ENCODE measurements around the gene SLC44A3. TPM values are rescaled to one million over a fixed set of nuclear protein-coding genes. Genes with fewer than 3 reads are reported as not detected.

SLC44A3 gene
- total RNA-seq, 2 donors from 2014 or later, result not detected

DNA sequence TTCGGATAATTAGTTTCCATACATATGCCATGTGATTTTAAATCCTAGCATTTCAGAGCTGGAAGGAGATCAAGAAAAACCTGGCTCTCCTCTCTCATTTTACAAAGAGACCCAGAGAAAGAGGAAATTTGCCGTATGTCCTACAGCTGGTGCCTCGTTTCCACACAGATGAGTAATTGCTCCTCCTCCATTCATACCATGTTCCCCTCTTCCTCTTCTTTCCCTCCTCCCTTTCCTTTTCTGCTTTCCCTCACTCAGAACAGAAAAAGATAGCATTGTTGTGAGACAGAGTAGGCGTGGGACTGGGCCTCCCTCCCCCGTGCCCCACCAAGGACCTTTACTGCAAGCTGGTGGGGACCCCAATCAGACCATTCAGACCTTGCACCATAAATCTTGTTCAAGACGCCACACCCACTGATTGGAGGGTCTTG lies 13.7 kb upstream of the SLC44A3 start:
- DNase-seq (ENCODE audit: low spot score) (no peak), ATAC-seq (no peak)
- peaks cover 0 to 6% of the 10 kb centered on the region in 2 donors for H3K27me3 Mint-ChIP-seq
- no peaks in the 10 kb centered on the region for H3K36me3 Mint-ChIP-seq
- peaks cover 7 to 11% of the 10 kb centered on the region in 2 donors for H3K4me1 Mint-ChIP-seq (ENCODE audit: low read depth in 2 of 2)
- H3K27ac Mint-ChIP-seq, result no peak overlapping the region
- H3K4me3 Mint-ChIP-seq, result no peak overlapping the region
- H3K9me3 Mint-ChIP-seq, result no peaks in the 10 kb centered on the region

GRCh38 chr1:94807742-94808491 lies 12.2 kb upstream of the SLC44A3 start:
- Mint-ChIP-seq H3K36me3 (no peaks in the 10 kb centered on the region), H3K27ac (no peak overlapping the region), H3K27me3 (peaks cover 8 to 11% of the 10 kb centered on the region in 2 donors), H3K4me3 (no peak overlapping the region), H3K4me1 (ENCODE audit: low read depth in 2 of 2) (peaks cover 2 to 5% of the 10 kb centered on the region in 2 donors), H3K9me3 (no peaks in the 10 kb centered on the region)
- no peak for ATAC-seq
- DNase-seq (ENCODE audit: low spot score), result no peak

DNA sequence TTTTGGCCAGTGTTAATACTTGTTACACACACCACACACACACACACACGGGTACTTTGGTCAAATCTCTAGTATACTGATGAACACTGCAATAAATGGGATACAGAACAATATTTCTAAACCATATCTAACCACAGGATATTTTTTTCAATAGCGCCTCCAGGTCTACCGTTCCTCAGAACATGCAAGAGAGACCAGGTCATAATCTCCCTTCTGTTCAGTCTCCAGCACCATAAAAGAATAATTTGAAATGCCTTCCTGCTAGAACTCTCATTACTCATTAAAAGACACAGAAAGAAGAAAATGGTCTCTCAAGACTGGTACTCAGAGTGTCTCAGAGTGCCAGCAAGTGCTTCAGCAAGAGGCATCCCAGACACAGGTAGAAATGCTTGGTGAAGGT lies 11.5 kb upstream of the SLC44A3 start:
- Mint-ChIP-seq H3K36me3 (no peaks in the 10 kb centered on the region), H3K9me3 (no peaks in the 10 kb centered on the region), H3K4me1 (ENCODE audit: low read depth in 2 of 2) (peaks cover 2 to 5% of the 10 kb centered on the region in 2 donors), H3K4me3 (no peak overlapping the region), H3K27me3 (peaks cover 12 to 15% of the 10 kb centered on the region in 2 donors), H3K27ac (no peak overlapping the region)
- ATAC-seq (no peak), DNase-seq (ENCODE audit: low spot score) (no peak)

DNA sequence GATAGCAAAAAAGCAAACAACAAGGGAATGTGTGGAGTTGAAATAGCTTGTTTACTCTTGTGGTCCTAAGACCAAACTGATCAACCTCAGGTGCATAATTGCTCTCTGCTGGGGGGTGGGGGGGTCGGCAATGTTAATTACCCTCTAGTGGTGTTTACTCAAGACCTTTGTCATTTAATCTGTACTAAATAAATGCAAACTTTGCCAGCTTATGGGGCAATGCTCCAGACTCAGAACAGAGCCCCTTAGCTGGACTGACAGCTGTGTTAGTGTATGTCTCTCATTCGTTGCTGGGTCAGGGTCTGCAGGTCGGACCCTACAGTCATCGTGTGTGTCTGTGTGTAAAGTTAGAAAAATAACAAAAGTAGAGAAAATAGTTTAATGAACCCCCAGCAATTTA lies 7.2 kb upstream of the SLC44A3 start:
- Mint-ChIP-seq H3K9me3 (no peaks in the 10 kb centered on the region), H3K27me3 (peaks cover 17 to 37% of the 10 kb centered on the region in 2 donors), H3K4me3 (no peak overlapping the region), H3K27ac (no peak overlapping the region), H3K36me3 (no peaks in the 10 kb centered on the region), H3K4me1 (ENCODE audit: low read depth in 2 of 2) (no peaks in the 10 kb centered on the region)
- ATAC-seq (no peak), DNase-seq (ENCODE audit: low spot score) (no peak)

DNA sequence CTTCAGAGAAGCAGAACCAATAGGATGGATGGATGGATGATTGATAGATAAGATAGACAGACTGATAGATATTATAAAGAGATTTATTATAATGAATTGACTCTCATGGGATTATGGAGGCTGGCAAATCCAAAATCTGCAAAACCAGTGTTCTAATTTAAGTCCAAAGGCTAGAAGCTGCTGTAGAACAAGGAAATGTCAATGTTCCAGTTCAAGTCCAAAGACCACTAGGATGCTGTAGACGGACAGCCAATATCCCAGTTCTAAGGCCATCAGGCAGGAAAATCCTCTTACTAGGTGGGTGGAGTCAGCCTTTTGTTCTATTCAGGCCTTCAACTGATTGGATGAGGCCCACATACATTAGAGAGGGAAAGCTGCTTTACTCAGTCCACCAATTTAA lies 4.1 kb upstream of the SLC44A3 start:
- ATAC-seq, result no peak
- H3K27me3 Mint-ChIP-seq, result peaks cover 22 to 55% of the 10 kb centered on the region in 2 donors
- no peaks in the 10 kb centered on the region for H3K36me3 Mint-ChIP-seq
- no peak overlapping the region for H3K4me3 Mint-ChIP-seq
- H3K27ac Mint-ChIP-seq, result no peak overlapping the region
- no peaks in the 10 kb centered on the region for H3K9me3 Mint-ChIP-seq
- DNase-seq (ENCODE audit: low spot score), result no peak
- H3K4me1 Mint-ChIP-seq (ENCODE audit: low read depth in 2 of 2), result peaks cover 0 to 4% of the 10 kb centered on the region in 2 donors

DNA sequence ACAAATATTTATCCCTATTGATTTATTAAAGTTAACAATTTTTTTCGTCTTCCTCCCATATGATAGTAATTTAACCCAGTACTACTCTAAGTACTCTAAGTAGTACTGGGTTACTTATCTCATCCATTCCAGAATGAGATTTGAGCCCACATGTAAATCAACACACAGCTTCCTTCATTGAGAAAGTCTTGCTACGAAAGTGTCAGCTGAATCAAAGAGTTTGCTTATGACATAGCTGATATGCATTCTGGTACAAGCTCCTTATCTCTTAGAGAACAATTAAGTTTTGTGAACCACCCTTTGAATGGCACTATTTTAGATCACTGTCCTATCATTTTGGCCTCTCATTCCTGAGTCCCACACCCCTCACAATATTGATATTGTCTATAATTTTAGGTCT lies 2.4 kb upstream of the SLC44A3 start:
- H3K36me3 Mint-ChIP-seq, result no peaks in the 10 kb centered on the region

GRCh38 chr1:94819238-94819944 lies 766 bp upstream of the SLC44A3 start:
- Mint-ChIP-seq H3K4me3 (peak overlapping the region; percentile 32), H3K9me3 (no peaks in the 10 kb centered on the region), H3K27ac (no peak overlapping the region), H3K36me3 (no peaks in the 10 kb centered on the region), H3K4me1 (ENCODE audit: low read depth in 2 of 2) (peaks cover 0 to 5% of the 10 kb centered on the region in 2 donors), H3K27me3 (peaks cover 22 to 45% of the 10 kb centered on the region in 2 donors)
- DNase-seq (ENCODE audit: low spot score) (no peak), ATAC-seq (no peak)

More for the DNA sequence above, 2.4 kb upstream of the SLC44A3 start:
- ATAC-seq, result no peak
- peaks cover 21 to 52% of the 10 kb centered on the region in 2 donors for H3K27me3 Mint-ChIP-seq
- H3K4me1 Mint-ChIP-seq (ENCODE audit: low read depth in 2 of 2), result peaks cover 0 to 5% of the 10 kb centered on the region in 2 donors
- H3K4me3 Mint-ChIP-seq, result no peak overlapping the region
- H3K9me3 Mint-ChIP-seq, result no peaks in the 10 kb centered on the region
- DNase-seq (ENCODE audit: low spot score), result no peak
- H3K27ac Mint-ChIP-seq, result no peak overlapping the region

DNA sequence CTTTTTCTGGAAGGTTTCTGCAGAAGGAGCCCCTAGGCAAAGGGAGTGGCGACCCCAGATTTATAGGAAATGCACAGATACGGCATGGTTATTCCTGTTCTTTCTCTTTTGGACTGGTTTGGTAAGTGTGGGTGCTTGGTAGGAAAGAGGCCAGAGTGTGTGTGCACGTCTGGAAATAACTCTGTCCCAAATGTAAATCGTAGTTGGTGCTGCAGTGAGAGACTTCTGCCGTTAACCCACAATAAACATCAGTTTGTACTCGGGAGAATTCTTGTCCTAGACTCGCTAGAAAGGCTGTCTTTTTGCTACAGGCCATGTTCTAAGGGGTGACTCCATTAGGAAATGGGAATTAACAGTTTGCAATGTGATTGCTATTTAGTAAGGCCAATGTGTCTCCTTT lies 779 bp downstream of the SLC44A3 start:
- ATAC-seq, result no peak
- no peaks in the 10 kb centered on the region for H3K36me3 Mint-ChIP-seq
- H3K27ac Mint-ChIP-seq, result no peak overlapping the region
- no peak for DNase-seq (ENCODE audit: low spot score)
- H3K4me3 Mint-ChIP-seq, result peak overlapping the region; percentile 61
- no peaks in the 10 kb centered on the region for H3K9me3 Mint-ChIP-seq
- peaks cover 27 to 34% of the 10 kb centered on the region in 2 donors for H3K27me3 Mint-ChIP-seq
- peaks cover 0 to 5% of the 10 kb centered on the region in 2 donors for H3K4me1 Mint-ChIP-seq (ENCODE audit: low read depth in 2 of 2)

- no peak for ATAC-seq
- peaks cover 27 to 38% of the 10 kb centered on the region in 2 donors for H3K27me3 Mint-ChIP-seq
These were observed 1.6 kb downstream of the SLC44A3 start for GRCh38 chr1:94821636-94822305.

GRCh38 chr1:94823116-94823515 lies 3.0 kb downstream of the SLC44A3 start:
- no peak for ATAC-seq
- Mint-ChIP-seq H3K4me1 (ENCODE audit: low read depth in 2 of 2) (peaks cover 0 to 5% of the 10 kb centered on the region in 2 donors), H3K27me3 (peaks cover 32 to 38% of the 10 kb centered on the region in 2 donors), H3K4me3 (no peak overlapping the region), H3K36me3 (no peaks in the 10 kb centered on the region), H3K27ac (no peak overlapping the region), H3K9me3 (no peaks in the 10 kb centered on the region)
- DNase-seq (ENCODE audit: low spot score), result no peak

More at GRCh38 chr1:94821636-94822305, 1.6 kb downstream of the SLC44A3 start:
- Mint-ChIP-seq H3K4me3 (no peak overlapping the region), H3K4me1 (ENCODE audit: low read depth in 2 of 2) (peaks cover 0 to 5% of the 10 kb centered on the region in 2 donors), H3K27ac (no peak overlapping the region), H3K9me3 (no peaks in the 10 kb centered on the region), H3K36me3 (no peaks in the 10 kb centered on the region)
- no peak for DNase-seq (ENCODE audit: low spot score)

DNA sequence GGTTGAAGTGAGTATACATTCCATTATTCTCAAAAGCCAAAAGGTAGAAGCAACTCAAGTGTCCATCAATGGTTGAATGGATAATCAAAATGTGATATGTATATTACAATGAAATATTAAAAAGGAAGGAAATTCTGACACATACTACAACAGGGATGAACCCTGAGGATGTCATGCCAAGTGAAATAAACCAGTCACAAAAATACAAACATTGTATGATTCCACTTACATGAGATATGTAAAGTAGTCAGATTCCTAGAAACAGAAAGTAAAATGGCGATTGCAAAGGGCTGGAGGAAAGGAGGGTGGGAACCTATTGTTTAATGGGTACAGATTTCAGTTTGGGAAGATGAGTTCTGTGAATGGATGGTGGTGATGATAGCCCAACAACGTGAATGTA lies 5.8 kb downstream of the SLC44A3 start:
- no peak for ATAC-seq
- Mint-ChIP-seq H3K36me3 (no peaks in the 10 kb centered on the region), H3K4me3 (no peak overlapping the region), H3K27me3 (peaks cover 28% of the 10 kb centered on the region in 2 donors), H3K9me3 (no peaks in the 10 kb centered on the region), H3K4me1 (ENCODE audit: low read depth in 2 of 2) (peaks cover 0 to 1% of the 10 kb centered on the region in 2 donors), H3K27ac (no peak overlapping the region)
- DNase-seq (ENCODE audit: low spot score), result no peak

GRCh38 chr1:94827434-94827833 lies 7.3 kb downstream of the SLC44A3 start:
- Mint-ChIP-seq H3K27me3 (peaks cover 27 to 28% of the 10 kb centered on the region in 2 donors), H3K36me3 (no peaks in the 10 kb centered on the region), H3K9me3 (no peaks in the 10 kb centered on the region), H3K4me1 (ENCODE audit: low read depth in 2 of 2) (no peaks in the 10 kb centered on the region), H3K4me3 (no peak overlapping the region), H3K27ac (no peak overlapping the region)
- DNase-seq (ENCODE audit: low spot score) (no peak), ATAC-seq (no peak)

- Mint-ChIP-seq H3K27ac (no peak overlapping the region), H3K4me3 (no peak overlapping the region), H3K9me3 (no peaks in the 10 kb centered on the region), H3K27me3 (peaks cover 29 to 32% of the 10 kb centered on the region in 2 donors), H3K4me1 (ENCODE audit: low read depth in 2 of 2) (no peaks in the 10 kb centered on the region), H3K36me3 (no peaks in the 10 kb centered on the region)
- DNase-seq (ENCODE audit: low spot score) (no peak), ATAC-seq (no peak)
These were observed 8.1 kb downstream of the SLC44A3 start for GRCh38 chr1:94828251-94828650.

- Mint-ChIP-seq H3K9me3 (no peaks in the 10 kb centered on the region), H3K36me3 (no peaks in the 10 kb centered on the region), H3K4me3 (no peak overlapping the region), H3K27ac (no peak overlapping the region), H3K27me3 (peaks cover 16 to 39% of the 10 kb centered on the region in 2 donors), H3K4me1 (ENCODE audit: low read depth in 2 of 2) (no peaks in the 10 kb centered on the region)
- DNase-seq (ENCODE audit: low spot score) (no peak), ATAC-seq (no peak)
These were observed 11.5 kb downstream of the SLC44A3 start for GRCh38 chr1:94831641-94832040.
